HL-60/S4 treated with retinoic acid at 250 ng/mL for 4 days and 3 days (cell line): Measurements from ENCODE around the gene ETDC.
"Not testable (repeated sequence)": the region's sequence is repeated elsewhere in the genome, so short reads cannot be mapped to it uniquely, and the experiment has no call there.

ENCODE experiments used
- in situ Hi-C: fragments of 300-500 bp; cut with MboI; formaldehyde crosslinking; loops from 2 replicates; pipeline ENCODE4 v1.7.0; 2022; ENCODE audit warnings: low sequenced_read_pairs

ETDC gene

DNA sequence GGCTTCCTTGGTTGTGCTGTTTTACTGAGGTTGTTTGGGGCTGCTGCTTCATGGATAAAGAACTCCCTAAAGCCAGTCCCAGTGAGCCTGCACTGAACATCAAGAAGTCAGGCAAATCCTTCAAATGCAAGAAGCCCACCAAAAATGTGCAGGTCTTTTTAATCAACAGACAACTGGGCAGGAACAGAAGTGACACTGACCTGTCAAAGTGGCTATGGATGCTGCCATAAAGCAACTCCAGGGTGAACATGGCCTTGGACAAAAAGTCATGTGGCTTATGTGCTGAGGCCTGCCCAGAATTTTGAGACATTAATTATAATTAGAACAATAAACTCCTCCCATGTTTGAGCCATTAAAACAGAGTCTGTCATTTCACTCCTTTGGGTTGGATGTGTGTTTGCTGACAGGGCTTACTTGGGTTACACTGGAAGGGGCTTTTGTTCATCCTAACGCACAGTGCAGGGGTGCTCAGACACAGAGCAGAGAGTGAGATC is at the start of gene ETDC:
ETDC (plus strand) TSS at position 51 of the 494 bp plus-strand sequence; CDS start at position 51, 0 bp downstream.
- in situ Hi-C loops: no loop called here

DNA sequence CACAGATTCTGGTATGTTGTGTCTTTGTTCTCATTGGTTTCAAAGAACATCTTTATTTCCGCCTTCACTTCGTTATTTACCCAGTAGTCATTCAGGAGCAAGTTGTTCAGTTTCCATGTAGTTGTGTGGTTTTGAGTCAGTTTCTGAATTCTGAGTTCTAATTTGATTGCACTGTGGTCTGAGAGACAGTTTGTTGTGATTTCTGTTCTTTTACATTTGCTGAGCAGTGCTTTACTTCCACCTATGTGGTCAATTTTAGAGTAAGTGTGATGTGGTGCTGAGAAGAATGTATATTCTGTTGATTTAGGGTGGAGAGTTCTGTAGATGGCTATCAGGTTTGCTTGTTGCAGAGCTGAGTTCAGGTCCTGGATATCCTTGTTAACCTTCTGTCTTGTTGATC is 48.3 kb upstream of the ETDC start:
- in situ Hi-C loops: not testable (repeated sequence)

DNA sequence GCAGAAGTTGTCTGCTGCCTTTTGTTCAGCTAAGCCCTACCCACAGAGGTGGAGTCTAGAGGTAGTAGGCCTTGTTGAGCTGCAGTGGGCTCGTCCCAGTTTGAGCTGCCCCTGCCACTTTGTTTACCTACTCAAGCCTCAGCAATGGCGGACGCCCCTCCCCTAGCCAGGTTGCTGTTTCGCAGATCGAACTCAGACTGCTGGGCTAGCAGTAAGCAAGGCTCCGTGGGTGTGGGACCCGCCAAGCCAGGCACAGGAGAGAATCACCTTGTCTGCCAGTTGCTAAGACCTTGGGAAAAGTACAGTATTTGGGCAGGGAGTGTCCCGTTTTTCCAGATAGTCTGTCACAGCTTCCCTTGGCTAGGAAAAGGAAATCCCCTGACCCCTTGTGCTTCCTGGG is 45.9 kb upstream of the ETDC start:
- in situ Hi-C loops: not testable (repeated sequence)

DNA sequence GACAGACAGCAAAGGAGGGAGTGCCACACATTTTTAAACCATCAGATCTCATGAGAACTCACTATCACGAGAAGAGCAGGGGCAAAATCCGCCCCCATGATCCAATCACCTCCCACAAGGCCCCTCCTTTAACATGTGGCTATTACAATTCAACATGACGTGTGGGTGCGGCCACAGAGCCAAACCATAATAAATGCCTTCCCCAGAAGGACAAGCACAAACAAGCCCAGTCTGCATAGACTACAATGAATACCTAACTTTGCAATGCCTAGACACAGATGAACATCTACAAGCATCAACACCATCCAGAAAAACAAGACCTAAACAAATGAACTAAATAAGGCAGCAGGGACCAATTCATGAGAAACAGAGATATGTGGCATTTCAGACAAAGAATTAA is 45.1 kb upstream of the ETDC start:
- in situ Hi-C loops: no loop called here

DNA sequence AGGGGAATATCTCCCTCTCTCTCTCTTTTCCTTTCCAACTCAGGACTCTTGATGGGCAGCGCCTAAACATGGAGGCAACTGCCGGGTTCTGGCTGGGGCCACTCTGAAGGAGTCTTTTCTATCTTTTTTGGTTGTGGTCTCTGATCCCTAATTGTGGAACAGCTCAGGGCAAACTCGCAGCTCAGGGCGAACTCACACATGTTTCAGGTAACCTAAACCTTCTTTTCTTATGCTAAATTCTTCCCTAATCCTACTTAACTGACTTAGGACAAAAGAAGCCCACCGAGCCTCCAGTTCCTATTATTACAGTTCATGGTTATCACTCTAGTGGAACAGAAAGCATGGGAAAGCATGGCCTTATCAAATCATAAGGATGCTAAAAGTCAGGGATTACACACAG is 36.1 kb upstream of the ETDC start:
- in situ Hi-C loops: no loop called here

DNA sequence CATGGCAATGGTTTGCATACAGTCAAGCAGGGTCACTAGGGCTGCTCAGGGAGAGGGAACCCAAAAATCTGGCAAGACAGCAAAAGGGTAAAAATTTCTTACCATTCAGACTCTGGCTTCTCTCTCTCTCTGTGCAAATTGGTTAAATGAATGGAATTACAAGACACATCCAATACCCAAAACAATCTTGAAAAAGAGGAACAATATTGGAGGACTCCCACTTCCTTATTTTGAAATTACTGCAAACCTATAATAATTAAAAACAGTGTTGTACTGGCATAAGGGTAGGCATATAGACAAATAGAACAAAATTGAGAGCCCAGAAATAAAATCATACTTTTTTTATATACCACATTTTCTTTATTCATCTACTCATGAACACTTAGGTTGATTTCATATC is 33.3 kb upstream of the ETDC start:
- in situ Hi-C loops: no loop called here

DNA sequence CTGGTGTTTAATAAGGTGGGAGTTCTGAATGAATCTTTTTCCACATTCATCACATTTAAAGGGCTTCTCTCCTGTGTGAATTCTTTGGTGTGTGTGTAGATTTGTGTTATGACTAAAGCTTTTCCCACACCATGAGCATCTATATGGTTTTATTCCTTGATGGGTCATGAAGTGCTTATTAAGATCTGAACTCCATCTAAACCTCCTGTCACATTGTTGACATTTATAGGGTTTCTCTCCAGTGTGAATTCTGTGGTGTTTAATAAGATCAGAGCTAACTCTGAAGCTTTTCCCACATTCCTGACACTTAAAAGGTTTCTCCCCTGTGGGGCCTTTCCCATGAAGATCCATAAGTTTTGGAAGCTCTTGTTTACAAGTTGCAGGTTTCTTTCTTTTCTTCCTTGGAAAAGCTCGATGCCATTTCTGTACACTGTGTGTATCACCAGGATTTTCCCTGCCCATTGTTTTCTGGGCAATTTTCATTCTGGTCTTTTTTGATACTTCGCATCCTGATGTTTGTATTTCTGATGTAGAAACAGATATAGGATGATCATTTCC is 21.9 kb upstream of the ETDC start:
- in situ Hi-C loops: no loop called here

DNA sequence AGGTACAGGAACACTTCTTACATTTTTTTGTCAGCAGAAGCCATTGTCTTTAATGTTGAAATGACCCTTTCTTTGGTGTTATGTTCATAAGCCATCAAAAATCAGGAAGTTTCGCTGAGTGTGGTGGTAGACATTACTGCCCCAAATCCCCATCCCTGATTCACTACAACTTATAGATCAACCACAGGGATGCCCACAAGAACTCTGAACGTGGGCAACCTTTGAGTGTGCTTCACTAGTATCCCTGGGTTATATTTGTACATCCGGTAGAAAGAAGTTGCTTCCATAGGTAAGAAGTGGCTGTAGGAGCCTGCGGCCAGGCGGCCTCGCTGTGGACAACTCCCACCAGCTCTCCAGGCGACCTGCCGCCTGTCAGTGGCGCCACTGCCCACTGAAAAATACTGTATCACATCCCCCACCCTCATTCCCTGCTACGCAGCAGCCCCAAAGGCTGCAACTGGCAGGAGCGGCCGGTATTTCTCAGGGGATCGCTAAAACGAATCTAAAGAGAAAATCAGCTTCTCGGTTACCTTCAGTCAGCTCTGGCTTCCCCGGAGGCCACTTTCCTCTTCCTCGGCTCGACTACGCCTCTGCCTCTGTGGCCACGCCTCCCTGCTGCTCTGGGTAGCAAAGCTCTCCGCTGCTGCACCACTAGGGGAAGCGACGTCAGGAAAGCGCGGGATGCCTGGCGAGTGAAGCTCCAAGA is 13.9 kb upstream of the ETDC start:
- in situ Hi-C loops: no loop called here

DNA sequence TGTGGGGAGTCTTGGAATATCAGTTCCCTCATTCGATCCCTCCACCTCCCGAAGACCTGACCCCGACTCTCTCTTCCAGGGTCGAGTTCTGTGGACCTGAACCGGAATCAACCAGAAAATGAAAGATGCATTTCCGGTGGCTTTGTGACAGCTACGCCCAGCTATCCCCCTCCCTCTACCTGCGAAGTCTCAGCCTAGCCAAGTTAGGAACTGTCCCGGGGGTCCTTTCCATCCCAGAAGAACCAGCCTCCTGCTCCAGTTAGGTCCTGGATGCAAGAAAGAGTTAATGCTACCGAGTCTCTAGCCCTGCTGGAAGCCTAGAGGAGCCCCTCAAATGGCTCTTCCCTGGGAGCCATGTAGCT is 13.4 kb upstream of the ETDC start:
- in situ Hi-C loops: no loop called here

DNA sequence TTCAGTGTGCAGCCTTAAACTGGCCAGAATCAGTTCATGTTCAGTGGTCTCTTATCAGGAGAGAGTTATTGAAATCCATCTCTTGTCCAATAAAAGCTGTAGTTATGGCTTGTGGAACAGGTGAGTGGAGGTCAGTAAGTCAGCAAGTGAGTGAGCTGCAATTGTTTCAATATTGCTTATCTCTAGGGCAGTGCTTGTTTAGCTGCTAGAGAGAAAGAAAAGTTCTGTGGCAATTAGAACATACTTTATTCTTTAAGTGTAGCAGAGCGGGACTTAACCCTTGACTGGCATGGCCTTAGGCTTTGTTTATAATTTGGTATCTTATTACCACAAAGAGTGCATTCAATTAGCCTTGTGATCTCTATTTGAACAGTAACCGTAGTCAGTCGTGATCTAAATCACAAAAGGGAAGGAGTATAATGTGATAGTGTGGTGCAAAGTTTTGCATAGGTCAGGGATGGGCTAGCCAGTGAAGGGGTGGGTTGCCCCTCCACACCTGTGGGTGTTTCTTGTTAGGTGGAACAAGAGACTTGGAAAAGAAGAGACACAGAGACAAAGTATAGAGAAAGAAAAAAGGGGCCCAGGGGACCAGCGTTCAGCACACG is 6.9 kb upstream of the ETDC start:
- in situ Hi-C loops: no loop called here

DNA sequence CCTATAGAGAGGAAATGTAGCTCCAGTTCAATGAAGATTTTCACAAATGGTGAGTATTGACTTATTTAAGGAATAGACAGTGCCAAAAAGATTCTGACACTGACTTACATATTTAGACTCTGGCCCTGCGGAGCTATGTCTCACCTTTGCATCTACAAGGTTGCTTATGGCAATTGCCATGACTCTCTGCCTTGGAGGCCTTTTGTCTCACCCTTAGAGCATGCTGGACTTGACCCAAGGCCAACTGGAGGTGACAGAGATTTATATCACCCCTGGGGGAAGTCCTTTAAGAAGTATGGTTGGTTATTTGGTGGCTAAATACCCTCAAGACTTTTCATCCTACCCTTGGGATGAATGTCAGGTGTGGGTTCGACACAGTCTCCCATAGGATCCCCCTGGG is 4.5 kb upstream of the ETDC start:
- in situ Hi-C loops: no loop called here

DNA sequence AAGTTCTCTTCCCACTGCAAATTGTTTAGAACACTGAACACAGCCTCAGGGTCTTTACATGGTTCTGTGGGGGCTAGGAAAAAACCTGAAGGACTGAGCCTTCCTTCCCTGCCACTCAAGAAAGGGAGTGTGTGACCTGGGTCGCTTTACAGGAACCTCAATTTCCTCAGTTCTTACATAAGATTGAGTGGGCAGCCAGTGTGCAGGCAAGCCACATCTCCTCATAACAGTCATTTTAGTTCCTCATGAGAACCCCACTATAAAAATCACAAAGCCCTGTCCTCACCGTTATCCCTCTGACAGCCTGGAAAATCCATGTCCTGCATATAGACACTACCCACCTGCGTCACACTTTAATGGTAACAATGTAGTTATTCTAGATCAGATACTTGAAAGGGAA is 2.1 kb upstream of the ETDC start:
- in situ Hi-C loops: no loop called here

DNA sequence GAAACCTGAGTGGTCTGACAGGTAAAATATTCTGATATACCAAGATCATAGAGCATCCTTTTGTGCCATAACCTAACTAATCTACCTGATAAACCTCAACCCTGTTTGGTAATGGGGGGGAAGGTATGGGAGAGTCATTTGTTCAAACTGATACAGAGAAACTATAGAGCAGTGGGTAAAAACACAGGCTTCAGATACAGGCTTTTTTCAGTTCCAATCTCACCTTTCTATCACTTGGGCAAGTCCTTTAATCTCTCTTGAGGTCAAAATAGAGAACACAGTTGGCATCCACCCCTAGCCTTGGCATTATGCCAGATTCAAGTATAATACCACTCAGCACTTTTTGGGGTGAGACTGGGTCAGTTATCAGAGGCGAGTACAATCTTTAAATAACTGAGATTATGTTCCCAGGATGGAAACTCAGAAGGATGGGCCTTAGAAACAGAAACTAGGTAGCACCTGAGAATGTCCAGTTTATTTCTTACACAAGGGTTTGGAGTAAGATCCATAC is 880 bp upstream of the ETDC start:
- in situ Hi-C loops: no loop called here

DNA sequence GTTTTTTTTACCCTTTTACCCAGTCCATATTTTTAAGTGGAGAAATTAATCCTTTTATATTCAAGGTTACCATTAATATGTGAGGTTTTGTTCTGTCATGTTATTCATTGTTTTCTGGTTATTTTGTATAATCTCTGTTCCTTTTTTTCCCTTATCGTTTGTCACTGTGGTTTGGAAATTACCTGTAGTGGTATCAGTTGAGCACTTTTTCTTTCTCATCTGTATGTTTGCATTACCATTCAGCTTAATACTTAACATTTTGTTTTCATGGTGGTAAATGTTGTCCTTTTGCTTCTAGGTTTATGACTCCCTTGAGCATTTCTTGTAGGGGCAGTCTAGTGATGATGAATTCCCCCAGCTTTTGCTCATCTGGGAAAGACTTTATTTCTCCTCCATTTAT is 6.6 kb downstream of the ETDC start:
- in situ Hi-C loops: no loop called here

DNA sequence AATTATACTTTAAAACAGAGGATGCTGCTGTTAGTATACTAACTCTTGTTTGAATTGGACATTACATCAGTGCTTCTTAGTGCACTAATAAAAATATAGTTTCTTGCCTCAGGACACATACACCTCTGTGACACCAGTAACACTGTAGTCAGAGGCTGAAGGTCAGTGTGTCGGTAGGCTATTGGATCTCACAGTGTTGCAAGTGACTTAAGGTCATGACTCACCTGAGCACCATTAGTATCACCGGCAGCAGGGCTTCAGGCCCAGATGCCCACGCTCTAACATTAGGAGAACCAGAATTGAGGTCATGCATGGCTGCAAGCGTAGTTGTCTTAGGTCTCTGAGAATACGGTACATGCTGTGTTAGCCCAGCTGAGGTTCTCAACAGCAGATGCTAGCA is 15.2 kb downstream of the ETDC start:
- in situ Hi-C loops: no loop called here

DNA sequence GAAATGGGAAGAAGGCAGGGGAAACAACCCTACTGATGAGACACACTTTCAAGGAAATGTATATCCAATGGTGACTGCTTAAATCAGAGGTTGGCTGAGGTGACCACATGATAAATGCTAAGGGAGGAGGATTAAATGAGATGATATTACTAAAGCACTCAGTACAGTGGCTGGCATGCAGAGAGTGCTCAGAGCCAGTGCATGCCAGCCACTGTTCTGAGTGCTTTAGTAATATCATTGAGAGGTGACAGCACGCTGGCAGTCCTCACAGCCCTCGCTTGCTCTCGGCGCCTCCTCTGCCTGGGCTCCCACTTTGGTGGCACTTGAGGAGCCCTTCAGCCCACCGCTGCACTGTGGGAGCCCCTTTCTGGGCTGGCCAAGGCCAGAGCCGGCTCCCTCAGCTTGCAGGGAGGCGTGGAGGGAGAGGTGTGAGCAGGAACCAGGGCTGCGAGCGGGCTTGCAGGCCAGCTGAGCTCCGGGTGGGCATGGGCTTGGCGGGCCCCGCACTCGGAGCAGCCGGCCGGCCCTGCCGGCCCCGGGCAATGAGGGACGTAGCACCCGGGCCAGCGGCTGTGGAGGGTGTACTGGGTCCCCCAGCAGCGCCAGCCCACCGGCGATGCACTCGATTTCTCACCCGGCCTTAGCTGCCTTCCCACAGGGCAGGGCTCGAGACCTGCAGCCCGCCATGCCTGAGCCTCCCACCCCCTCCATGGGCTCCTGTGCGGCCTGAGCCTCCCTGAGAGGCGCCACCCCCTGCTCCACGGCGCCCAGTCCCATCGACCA is 15.9 kb downstream of the ETDC start:
- in situ Hi-C loops: not testable (repeated sequence)

DNA sequence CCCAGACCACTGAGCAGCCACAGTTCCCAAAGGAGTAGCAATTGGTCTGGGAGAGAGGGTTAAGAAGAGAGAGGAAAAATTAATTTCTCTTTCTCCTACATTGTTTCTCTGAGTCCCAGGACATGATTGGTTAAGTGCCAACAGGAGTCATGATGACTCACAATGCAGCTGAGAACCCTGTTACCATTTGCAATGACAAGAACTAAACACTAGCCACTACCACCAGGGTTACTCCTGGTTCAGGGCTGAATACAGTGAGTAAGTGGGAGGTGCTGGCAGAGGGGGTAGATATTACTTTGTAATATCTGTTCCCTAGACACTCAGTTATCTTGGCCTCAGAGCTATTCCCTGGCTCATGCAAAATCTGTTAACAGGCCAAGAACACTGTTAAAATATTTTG is 18.0 kb downstream of the ETDC start:
- in situ Hi-C loops: no loop called here

DNA sequence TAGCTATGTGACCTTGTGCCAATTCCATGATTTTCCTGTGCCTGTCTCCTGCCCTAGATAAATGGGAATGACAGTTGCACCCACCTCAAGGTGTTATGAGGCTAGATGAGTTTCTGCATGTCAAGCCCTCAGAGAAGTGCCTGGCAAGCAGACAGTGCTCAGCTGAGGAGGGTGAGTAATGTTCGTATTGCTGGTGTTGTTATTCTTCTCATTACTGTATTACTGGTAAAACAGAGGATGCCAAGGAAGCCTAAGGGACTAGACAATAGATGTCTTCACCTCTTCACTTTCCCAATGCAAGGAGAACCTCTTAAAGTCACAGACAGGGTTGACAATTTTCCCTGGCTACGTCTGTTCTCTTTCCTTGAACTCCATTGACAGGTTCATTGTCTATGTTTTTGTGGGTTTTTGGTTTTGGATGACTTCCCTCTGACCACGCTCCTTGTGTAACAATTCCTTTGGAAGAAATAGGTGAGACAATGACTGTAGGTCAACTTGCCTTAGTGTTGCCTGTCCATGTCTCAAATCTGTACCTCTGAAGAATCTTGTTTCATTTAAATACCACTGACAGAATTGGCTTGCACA is 19.2 kb downstream of the ETDC start:
- in situ Hi-C loops: no loop called here

DNA sequence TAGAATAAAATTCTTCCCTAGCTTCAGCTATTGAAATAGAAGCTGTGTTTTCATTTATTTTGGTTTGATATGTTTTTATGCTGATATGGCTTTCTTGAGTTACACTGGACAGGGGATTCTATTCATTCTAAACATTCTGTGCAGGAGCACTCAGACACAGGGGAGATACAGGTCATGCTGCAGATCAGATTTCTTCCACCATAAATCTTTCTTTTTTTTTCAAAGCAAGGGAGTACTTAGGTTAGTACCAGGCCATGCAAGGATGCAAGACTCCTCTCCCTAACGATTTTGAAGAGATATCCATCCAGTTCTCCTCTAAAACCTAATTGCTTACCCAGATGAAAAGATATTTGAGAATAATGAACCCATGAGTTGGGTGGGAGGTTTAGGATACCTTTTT is 21.4 kb downstream of the ETDC start:
- in situ Hi-C loops: no loop called here

DNA sequence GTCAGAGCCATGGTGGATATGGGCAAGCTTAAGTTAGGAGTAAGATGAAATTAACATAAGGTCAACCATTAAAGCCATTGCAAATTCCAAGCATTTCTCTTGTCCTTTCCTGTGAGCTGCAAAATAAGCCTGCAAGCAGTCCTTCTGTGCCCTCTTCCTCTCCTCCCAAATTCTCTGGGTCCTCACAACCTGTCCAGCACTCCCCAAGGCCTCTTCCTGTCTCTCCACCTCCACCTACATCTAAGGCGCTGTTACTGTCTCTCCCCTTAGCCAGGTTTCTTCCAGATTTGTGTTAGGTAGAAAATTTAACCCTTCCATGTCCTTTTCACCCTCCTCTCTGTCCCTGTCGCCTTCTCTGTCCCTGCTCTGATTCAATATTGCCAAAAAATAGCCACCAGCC is 22.2 kb downstream of the ETDC start:
- in situ Hi-C loops: no loop called here

DNA sequence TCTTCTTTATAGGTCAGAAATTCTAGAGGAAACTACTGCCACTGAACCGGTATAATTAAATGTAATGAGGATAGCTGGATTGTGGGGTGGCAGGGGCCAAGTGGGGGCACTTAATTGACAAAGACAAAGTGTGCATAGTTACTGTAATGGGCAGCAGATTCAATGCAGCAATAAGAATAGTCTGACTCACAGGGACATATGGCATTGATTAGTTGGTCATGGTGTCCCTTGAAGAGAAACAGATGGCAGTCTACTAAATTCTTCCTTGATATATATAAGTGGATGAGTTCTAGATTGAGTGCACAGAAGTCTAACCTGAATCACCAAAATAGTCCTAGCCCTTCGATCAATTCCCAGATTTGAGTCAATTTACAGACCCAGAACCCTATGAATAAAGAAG is 31.6 kb downstream of the ETDC start:
- in situ Hi-C loops: no loop called here
